HepG2 (cell line): Measurements from ENCODE around the gene RITA1. TPM values are rescaled to one million over a fixed set of nuclear protein-coding genes. Genes with fewer than 3 reads are reported as not detected.

Experiments
- ATAC-seq: fragments of 200-7000 bp; cut with Tn5 transposase; 3 replicates; pipeline ENCODE4 v1.9.1; 2020; ENCODE audit warnings: mild to moderate bottlenecking, moderate library complexity
- BruUV-seq: library from RNA; stranded (reverse); fragments of 400-500 nt; replicated peaks from 2 replicates; lab custom pipeline; 2021; lab: Mats Ljungman, UMichigan
- CTCF ChIA-PET: fragments of 300-600 bp; formaldehyde crosslinking; extraction: SDS; loops from one replicate; lab custom pipeline; 2021; ENCODE audit warnings: low total read pairs, inconsistent platforms, low intra/inter-chr PET ratio; lab: Yijun Ruan, JAX
- POLR2A ChIA-PET: fragments of 350-600 bp; sonication (Branson Sonifier 250); formaldehyde crosslinking; loops from one replicate; lab custom pipeline; 2020; ENCODE audit warnings: antibody characterized with exemption, inconsistent platforms; lab: Yijun Ruan, JAX
- DNase-seq: peaks from one replicate; pipeline ENCODE4 v3.0.0-alpha.2; 2015; ENCODE audit warnings: low spot score
- FAIRE-seq: peaks from 3 replicates; lab custom pipeline; 2011; peaks lifted over from hg19 to GRCh38; lab: Jason Lieb, UNC
- H2AFZ ChIP-seq: one replicate; pipeline ENCODE4 v1.6.1; 2011; ENCODE audit warnings: low read length, inconsistent platforms
- H3K27ac ChIP-seq: fragments of 300-600 bp; 3 replicates; pipeline ENCODE4 v1.8.0; 2011; ENCODE audit warnings: mixed run types, mild to moderate bottlenecking, mixed read lengths, low read length, inconsistent platforms; ENCODE audit not compliant: insufficient read depth; ENCODE audit errors: extremely low read length
- H3K27me3 ChIP-seq, 2 experiments: fragments of 200-600 bp in 1 of 2; 2 replicates in 1 of 2; 3 replicates in 1 of 2; pipeline versions ENCODE4 v1.6.0 to v1.8.0; 2011; ENCODE audit warnings: low read length in 2 of 2, mild to moderate bottlenecking in 2 of 2, moderate library complexity in 2 of 2, inconsistent platforms in 1 of 2; ENCODE audit not compliant: insufficient read depth in 2 of 2, control insufficient read depth in 1 of 2
- H3K36me3 ChIP-seq, 2 experiments: fragments of 200-600 bp in 1 of 2; replicated peaks in 1 of 2; 2 replicates in 1 of 2; 3 replicates in 1 of 2; pipeline versions ENCODE4 v1.5.1 to v1.8.0; 2011; ENCODE audit warnings: low read length in 2 of 2, inconsistent platforms in 1 of 2; ENCODE audit not compliant: insufficient read depth in 2 of 2, control insufficient read depth in 1 of 2
- H3K4me1 ChIP-seq: 2 replicates; pipeline ENCODE4 v1.5.1; 2012; ENCODE audit warnings: low read length, inconsistent platforms; ENCODE audit not compliant: insufficient read depth
- H3K4me2 ChIP-seq: 2 replicates; pipeline ENCODE4 v1.6.0; 2011; ENCODE audit warnings: low read depth, low read length, inconsistent platforms
- H3K4me3 ChIP-seq, 3 experiments: fragments of 200-600 bp in 1 of 3; sonication (generic), shearing (Covaris generic) in 1 of 3; replicated peaks in 1 of 3; 2 replicates each; pipeline ENCODE4 v1.5.1; 2011 to 2016; ENCODE audit warnings: low read length in 3 of 3, inconsistent platforms in 2 of 3, low read depth in 2 of 3, mild to moderate bottlenecking in 2 of 3, control low read depth in 1 of 3, mixed read lengths in 1 of 3; ENCODE audit not compliant: insufficient read depth in 1 of 3
- H3K79me2 ChIP-seq: one replicate; pipeline ENCODE4 v1.6.1; 2011; ENCODE audit warnings: low read length, inconsistent platforms; ENCODE audit not compliant: insufficient read depth
- H3K9ac ChIP-seq: 2 replicates; pipeline ENCODE4 v1.6.0; 2011; ENCODE audit warnings: mild to moderate bottlenecking, low read depth, low read length, inconsistent platforms; ENCODE audit not compliant: insufficient read depth
- H3K9me3 ChIP-seq: 2 replicates; pipeline ENCODE4 v1.5.1; 2012; ENCODE audit warnings: mild to moderate bottlenecking, low read length
- H4K20me1 ChIP-seq: 2 replicates; pipeline ENCODE4 v1.6.0; 2011; ENCODE audit warnings: inconsistent platforms, mild to moderate bottlenecking, low read length, moderate library complexity; ENCODE audit not compliant: insufficient read depth
- GATAD1 ChIP-seq: IDR thresholded peaks from 2 replicates; pipeline ENCODE4 v1.6.1; 2016; ENCODE audit warnings: missing genetic modification reagents, missing compliant biosample characterization
- HCFC1 ChIP-seq: fragments of 150-350 bp; IDR thresholded peaks from 2 replicates; pipeline ENCODE4 v1.6.1; 2014; ENCODE audit warnings: low read depth, low read length
- KDM2A ChIP-seq: sonication (generic); formaldehyde crosslinking; IDR thresholded peaks from 2 replicates; pipeline ENCODE4 v1.4.0; 2020; ENCODE audit warnings: low read depth, missing genetic modification reagents, borderline replicate concordance
- RAD21 ChIP-seq: fragments of 450-650 bp; formaldehyde crosslinking; IDR thresholded peaks from 2 replicates; pipeline ENCODE4 v1.5.0; 2020; ENCODE audit warnings: mild to moderate bottlenecking
- SMC3 ChIP-seq: IDR thresholded peaks from 2 replicates; pipeline ENCODE4 v1.6.1; 2011; ENCODE audit warnings: low read length, improper control_type of control experiment
- ZBTB38 ChIP-seq: sonication (generic); formaldehyde crosslinking; IDR thresholded peaks from 2 replicates; pipeline ENCODE4 v1.5.1; 2020; ENCODE audit warnings: mild to moderate bottlenecking, missing genetic modification reagents
- ZNF121 ChIP-seq: sonication (generic); formaldehyde crosslinking; IDR thresholded peaks from 2 replicates; pipeline ENCODE4 v1.5.0; 2020; ENCODE audit warnings: mild to moderate bottlenecking, missing genetic modification reagents
- ZNF530 ChIP-seq: sonication (generic); formaldehyde crosslinking; IDR thresholded peaks from 2 replicates; pipeline ENCODE4 v1.5.0; 2020; ENCODE audit warnings: low read depth, mild to moderate bottlenecking, missing genetic modification reagents
- ZNF562 ChIP-seq: sonication (generic); formaldehyde crosslinking; IDR thresholded peaks from 2 replicates; pipeline ENCODE4 v1.8.0; 2022; ENCODE audit warnings: missing genetic modification reagents, borderline replicate concordance
- ZNF619 ChIP-seq: sonication (generic); formaldehyde crosslinking; IDR thresholded peaks from 2 replicates; pipeline ENCODE4 v1.4.0; 2020; ENCODE audit warnings: mild to moderate bottlenecking, missing genetic modification reagents
- WGBS: methylation state at CpG from one replicate; pipeline ENCODE4 v1.1.6; 2017; ENCODE audit warnings: low lambda C conversion rate; 5-methylcytosine and 5-hydroxymethylcytosine counted together
- in situ Hi-C: cut with HindIII; loops from 2 replicates; pipeline ENCODE4 v1.10.0; 2017; ENCODE audit warnings: low pct_unique_long_range_greater_than_20kb; ENCODE audit not compliant: extremely low pct_ligation_motif_present
- intact Hi-C: fragments of 100-400 bp; cut with micrococcal nuclease; formaldehyde crosslinking; loops from one replicate; pipeline ENCODE4 v1.10.0; 2022; ENCODE audit not compliant: unreplicated experiment
- polyA plus RNA-seq, 8 experiments: library from polyadenylated mRNA; depleted of rRNA in 3 of 8; stranded (reverse) in 7 of 8; unstranded in 1 of 8; fragments of >200 nt; fragmentation: Illumina TruSeq in 4 of 8; extraction: Trizol in 4 of 8; gene quantifications; 2 replicates each; pipeline versions ENCODE4 v1.2.1 to v1.2.3, GENCODE V29; 2011 to 2016; ENCODE audit warnings: low read depth in 4 of 8, missing spikeins in 1 of 8, mixed read lengths in 1 of 8; ENCODE audit not compliant: insufficient read depth in 1 of 8
- total RNA-seq, 5 experiments: library from RNA; depleted of rRNA; stranded (reverse); fragments of >200 nt; fragmentation: Illumina TruSeq; extraction: Trizol; gene quantifications; 2 replicates each; pipeline ENCODE4 v1.2.3, GENCODE V29; 2016; ENCODE audit warnings: low read depth in 1 of 5
- TF ChIP-seq, protein P1 (sequence below): sonication (generic); formaldehyde crosslinking; IDR thresholded peaks from 2 replicates; pipeline ENCODE4 v1.9.0; 2022; ENCODE audit warnings: missing genetic modification reagents, mild to moderate bottlenecking, borderline replicate concordance
- TF ChIP-seq, protein P2 (sequence below): sonication (generic); formaldehyde crosslinking; IDR thresholded peaks from 2 replicates; pipeline ENCODE4 v1.4.0; 2020; ENCODE audit warnings: missing genetic modification reagents, mild to moderate bottlenecking, borderline replicate concordance
- TF ChIP-seq, protein P3 (sequence below): sonication (generic); formaldehyde crosslinking; IDR thresholded peaks from 2 replicates; pipeline ENCODE4 v1.5.0; 2020; ENCODE audit warnings: mild to moderate bottlenecking, missing genetic modification reagents, moderate library complexity
- TF ChIP-seq, protein P4 (sequence below): sonication (generic); formaldehyde crosslinking; IDR thresholded peaks from 2 replicates; pipeline ENCODE4 v1.4.0; 2020; ENCODE audit warnings: low read depth, missing genetic modification reagents

Gene RITA1
- total and polyA plus RNA-seq, 2 of the 13 experiments (the other 11 are each of a cell fraction or from before 2014, with no cell fraction given) = 12.4 to 28.9 TPM

DNA sequence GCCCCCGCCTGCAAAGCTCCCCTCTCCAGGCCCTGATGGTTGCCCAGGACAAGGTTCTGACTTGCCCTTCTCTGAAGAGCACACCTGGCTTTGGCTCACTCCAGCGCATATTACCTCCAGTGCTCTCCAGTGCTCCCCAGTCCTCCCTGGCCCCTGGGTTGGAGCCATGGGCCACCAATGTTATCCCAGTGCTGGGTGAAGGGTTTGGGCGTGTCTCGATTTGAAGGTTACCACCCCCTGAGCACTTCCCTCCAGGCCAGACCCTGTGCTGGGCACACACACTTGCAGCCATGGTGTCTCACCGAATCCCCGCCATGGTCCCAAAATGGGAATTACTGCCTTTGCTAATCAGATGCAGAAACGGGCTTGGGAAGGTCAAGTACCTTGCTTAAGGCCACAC, 11.1 kb downstream of the RITA1 start (continued):
- TF ChIP-seq, protein P1, sequence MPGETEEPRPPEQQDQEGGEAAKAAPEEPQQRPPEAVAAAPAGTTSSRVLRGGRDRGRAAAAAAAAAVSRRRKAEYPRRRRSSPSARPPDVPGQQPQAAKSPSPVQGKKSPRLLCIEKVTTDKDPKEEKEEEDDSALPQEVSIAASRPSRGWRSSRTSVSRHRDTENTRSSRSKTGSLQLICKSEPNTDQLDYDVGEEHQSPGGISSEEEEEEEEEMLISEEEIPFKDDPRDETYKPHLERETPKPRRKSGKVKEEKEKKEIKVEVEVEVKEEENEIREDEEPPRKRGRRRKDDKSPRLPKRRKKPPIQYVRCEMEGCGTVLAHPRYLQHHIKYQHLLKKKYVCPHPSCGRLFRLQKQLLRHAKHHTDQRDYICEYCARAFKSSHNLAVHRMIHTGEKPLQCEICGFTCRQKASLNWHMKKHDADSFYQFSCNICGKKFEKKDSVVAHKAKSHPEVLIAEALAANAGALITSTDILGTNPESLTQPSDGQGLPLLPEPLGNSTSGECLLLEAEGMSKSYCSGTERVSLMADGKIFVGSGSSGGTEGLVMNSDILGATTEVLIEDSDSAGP (CRISPR knock-in tag) = peak; percentile 40; the same call in 1 of the 2 replicates
- TF ChIP-seq ZNF619 (CRISPR knock-in tag) (0 out of 2 replicates have a peak, but pooled peaks have one; percentile 15), HCFC1 (no peak)

DNA sequence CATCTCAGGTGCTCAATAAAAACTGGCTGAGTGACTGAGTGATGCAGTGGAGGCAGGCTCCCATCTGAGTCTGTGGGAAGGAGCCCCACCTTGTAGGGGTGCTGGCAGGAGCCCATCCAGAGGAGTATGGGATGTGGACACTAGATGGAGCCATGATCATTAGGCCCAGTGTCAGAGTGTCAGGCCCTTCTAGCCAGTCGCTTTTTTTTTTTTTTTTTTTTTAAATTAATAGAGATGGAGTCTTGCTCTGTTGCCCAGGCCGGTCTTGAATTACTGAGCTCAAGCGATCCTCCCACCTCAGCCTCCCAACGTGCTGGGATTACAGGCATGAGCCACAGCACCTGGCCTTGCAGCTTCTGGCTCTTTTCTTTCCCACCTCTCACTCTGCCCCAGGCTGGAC, 11.5 kb downstream of the RITA1 start:
- H3K4me3 ChIP-seq = no peak overlapping the region
- ChIA-PET POLR2A (interaction anchor here (1.8 kb wide), 1 partner anchor 9 kb away, joined by 4 read pairs; no protein-coding TSS in a partner anchor), CTCF (interaction anchor here (1.4 kb wide), 1 partner anchor 228 kb away, joined by 6 read pairs; no protein-coding TSS in a partner anchor)
- no peaks in the 10 kb centered on the region for H3K79me2 ChIP-seq
- no peak overlapping the region for H2AFZ ChIP-seq
- H3K4me1 ChIP-seq = peaks cover 14% of the 10 kb centered on the region
- DNase-seq = peak; percentile 69
- no TSS peak for BruUV-seq
- peak; percentile 62 for FAIRE-seq
- H3K36me3 ChIP-seq = peaks cover 0 to 4% of the 10 kb centered on the region in 2 experiments; a peak in 1 of 5 replicates
- H4K20me1 ChIP-seq = no peaks in the 10 kb centered on the region
- H3K27me3 ChIP-seq = no peaks in the 10 kb centered on the region
- WGBS = 0% methylated on average over 4 of the region's 4 CpGs
- H3K9ac ChIP-seq = no peak overlapping the region
- H3K9me3 ChIP-seq = no peaks in the 10 kb centered on the region
- H3K4me2 ChIP-seq = no peak overlapping the region
- in situ Hi-C loops (loop anchor here (10.0 kb wide), 1 partner anchor 158 kb away; the partner anchor contains the start of gene PLBD2), intact Hi-C loops (loop anchor here (10.0 kb wide), 2 partner anchors 78 to 228 kb away; partner anchors contain the start of gene SDSL)
- H3K27ac ChIP-seq = no peak overlapping the region
- peak; percentile 91 for ATAC-seq
- TF ChIP-seq SMC3 (peak; percentile 81), ZNF121 (CRISPR knock-in tag) (peak; percentile 78), KDM2A (peak; percentile 36; the same call in 1 of the 2 replicates), ZBTB38 (no peak), ZNF530 (CRISPR knock-in tag) (no peak), GATAD1 (CRISPR knock-in tag) (0 out of 2 replicates have a peak, but pooled peaks have one; percentile 33), ZNF562 (CRISPR knock-in tag) (no peak), RAD21 (CRISPR knock-in tag) (peak; percentile 59; the same call in 1 of the 2 replicates)
- TF ChIP-seq, protein P2, sequence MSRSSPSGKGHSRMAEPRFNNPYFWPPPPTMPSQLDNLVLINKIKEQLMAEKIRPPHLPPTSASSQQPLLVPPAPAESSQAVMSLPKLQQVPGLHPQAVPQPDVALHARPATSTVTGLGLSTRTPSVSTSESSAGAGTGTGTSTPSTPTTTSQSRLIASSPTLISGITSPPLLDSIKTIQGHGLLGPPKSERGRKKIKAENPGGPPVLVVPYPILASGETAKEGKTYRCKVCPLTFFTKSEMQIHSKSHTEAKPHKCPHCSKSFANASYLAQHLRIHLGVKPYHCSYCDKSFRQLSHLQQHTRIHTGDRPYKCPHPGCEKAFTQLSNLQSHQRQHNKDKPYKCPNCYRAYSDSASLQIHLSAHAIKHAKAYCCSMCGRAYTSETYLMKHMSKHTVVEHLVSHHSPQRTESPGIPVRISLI = peak; percentile 94; the same call in 1 of the 2 replicates
- TF ChIP-seq, protein P3, sequence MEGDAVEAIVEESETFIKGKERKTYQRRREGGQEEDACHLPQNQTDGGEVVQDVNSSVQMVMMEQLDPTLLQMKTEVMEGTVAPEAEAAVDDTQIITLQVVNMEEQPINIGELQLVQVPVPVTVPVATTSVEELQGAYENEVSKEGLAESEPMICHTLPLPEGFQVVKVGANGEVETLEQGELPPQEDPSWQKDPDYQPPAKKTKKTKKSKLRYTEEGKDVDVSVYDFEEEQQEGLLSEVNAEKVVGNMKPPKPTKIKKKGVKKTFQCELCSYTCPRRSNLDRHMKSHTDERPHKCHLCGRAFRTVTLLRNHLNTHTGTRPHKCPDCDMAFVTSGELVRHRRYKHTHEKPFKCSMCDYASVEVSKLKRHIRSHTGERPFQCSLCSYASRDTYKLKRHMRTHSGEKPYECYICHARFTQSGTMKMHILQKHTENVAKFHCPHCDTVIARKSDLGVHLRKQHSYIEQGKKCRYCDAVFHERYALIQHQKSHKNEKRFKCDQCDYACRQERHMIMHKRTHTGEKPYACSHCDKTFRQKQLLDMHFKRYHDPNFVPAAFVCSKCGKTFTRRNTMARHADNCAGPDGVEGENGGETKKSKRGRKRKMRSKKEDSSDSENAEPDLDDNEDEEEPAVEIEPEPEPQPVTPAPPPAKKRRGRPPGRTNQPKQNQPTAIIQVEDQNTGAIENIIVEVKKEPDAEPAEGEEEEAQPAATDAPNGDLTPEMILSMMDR = peak; percentile 82
- TF ChIP-seq, protein P4, sequence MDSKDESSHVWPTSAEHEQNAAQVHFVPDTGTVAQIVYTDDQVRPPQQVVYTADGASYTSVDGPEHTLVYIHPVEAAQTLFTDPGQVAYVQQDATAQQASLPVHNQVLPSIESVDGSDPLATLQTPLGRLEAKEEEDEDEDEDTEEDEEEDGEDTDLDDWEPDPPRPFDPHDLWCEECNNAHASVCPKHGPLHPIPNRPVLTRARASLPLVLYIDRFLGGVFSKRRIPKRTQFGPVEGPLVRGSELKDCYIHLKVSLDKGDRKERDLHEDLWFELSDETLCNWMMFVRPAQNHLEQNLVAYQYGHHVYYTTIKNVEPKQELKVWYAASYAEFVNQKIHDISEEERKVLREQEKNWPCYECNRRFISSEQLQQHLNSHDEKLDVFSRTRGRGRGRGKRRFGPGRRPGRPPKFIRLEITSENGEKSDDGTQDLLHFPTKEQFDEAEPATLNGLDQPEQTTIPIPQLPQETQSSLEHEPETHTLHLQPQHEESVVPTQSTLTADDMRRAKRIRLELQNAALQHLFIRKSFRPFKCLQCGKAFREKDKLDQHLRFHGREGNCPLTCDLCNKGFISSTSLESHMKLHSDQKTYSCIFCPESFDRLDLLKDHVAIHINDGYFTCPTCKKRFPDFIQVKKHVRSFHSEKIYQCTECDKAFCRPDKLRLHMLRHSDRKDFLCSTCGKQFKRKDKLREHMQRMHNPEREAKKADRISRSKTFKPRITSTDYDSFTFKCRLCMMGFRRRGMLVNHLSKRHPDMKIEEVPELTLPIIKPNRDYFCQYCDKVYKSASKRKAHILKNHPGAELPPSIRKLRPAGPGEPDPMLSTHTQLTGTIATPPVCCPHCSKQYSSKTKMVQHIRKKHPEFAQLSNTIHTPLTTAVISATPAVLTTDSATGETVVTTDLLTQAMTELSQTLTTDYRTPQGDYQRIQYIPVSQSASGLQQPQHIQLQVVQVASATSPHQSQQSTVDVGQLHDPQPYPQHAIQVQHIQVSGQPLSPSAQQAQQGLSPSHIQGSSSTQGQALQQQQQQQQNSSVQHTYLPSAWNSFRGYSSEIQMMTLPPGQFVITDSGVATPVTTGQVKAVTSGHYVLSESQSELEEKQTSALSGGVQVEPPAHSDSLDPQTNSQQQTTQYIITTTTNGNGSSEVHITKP = 0 out of 2 replicates have a peak, but pooled peaks have one; percentile 23
